Muscle layer of duodenum (tissue), 2 donors: ENCODE measurements around the gene RNF180.

Experiments used
- H3K27ac ChIP-seq: one replicate; pipeline ENCODE4 v1.7.0; 2013; ENCODE audit warnings: mild to moderate bottlenecking, low read length
- H3K27me3 ChIP-seq: one replicate; pipeline ENCODE4 v1.7.0; 2013; ENCODE audit warnings: low read depth, mild to moderate bottlenecking, control low read depth, low read length
- H3K36me3 ChIP-seq, 2 donors: one replicate each; pipeline ENCODE4 v1.7.0; 2013; ENCODE audit warnings: low read length in 2 of 2, control low read depth in 1 of 2, mild to moderate bottlenecking in 1 of 2; ENCODE audit not compliant: insufficient read depth in 2 of 2, control insufficient read depth in 1 of 2
- H3K4me1 ChIP-seq, 2 donors: one replicate each; pipeline ENCODE4 v1.7.0; 2013; ENCODE audit warnings: low read length in 2 of 2, mild to moderate bottlenecking in 2 of 2, control low read depth in 1 of 2, moderate library complexity in 1 of 2; ENCODE audit not compliant: insufficient read depth in 2 of 2, control insufficient read depth in 1 of 2
- H3K4me3 ChIP-seq, 2 donors: one replicate each; pipeline ENCODE4 v1.7.0; 2013; ENCODE audit warnings: low read length in 2 of 2, low read depth in 1 of 2, mild to moderate bottlenecking in 1 of 2
- H3K9me3 ChIP-seq, 2 donors: one replicate each; pipeline ENCODE4 v1.7.0; 2013; ENCODE audit warnings: low read length in 2 of 2, control low read depth in 1 of 2, mild to moderate bottlenecking in 1 of 2; ENCODE audit not compliant: control insufficient read depth in 1 of 2
- donor health status: healthy.

RNF180 gene

GRCh38 chr5:64183956-64184355, 18.3 kb downstream of the RNF180 start:
- no peak overlapping the region for H3K27ac ChIP-seq
- no peaks in the 10 kb centered on the region for H3K4me1 ChIP-seq
- no peak overlapping the region for H3K4me3 ChIP-seq
- H3K36me3 ChIP-seq, result no peaks in the 10 kb centered on the region
- no peaks in the 10 kb centered on the region for H3K27me3 ChIP-seq
- H3K9me3 ChIP-seq, result no peaks in the 10 kb centered on the region

GRCh38 chr5:64184832-64185231, 19.2 kb downstream of the RNF180 start:
- H3K27me3 ChIP-seq, result no peaks in the 10 kb centered on the region
- H3K4me1 ChIP-seq, result no peaks in the 10 kb centered on the region
- no peaks in the 10 kb centered on the region for H3K9me3 ChIP-seq
- H3K36me3 ChIP-seq, result no peaks in the 10 kb centered on the region
- no peak overlapping the region for H3K27ac ChIP-seq
- no peak overlapping the region for H3K4me3 ChIP-seq

- Histone ChIP-seq H3K27me3 (no peaks in the 10 kb centered on the region), H3K36me3 (no peaks in the 10 kb centered on the region), H3K9me3 (no peaks in the 10 kb centered on the region)
Observed at GRCh38 chr5:64188776-64189175, 23.1 kb downstream of the RNF180 start.

GRCh38 chr5:64190562-64191306, 25.1 kb downstream of the RNF180 start:
- Histone ChIP-seq H3K4me3 (no peak overlapping the region), H3K4me1 (peaks cover 0 to 9% of the 10 kb centered on the region in 2 donors), H3K27me3 (no peaks in the 10 kb centered on the region), H3K36me3 (no peaks in the 10 kb centered on the region), H3K9me3 (no peaks in the 10 kb centered on the region), H3K27ac (no peak overlapping the region)

More at GRCh38 chr5:64188776-64189175, 23.1 kb downstream of the RNF180 start:
- H3K27ac ChIP-seq, result no peak overlapping the region
- H3K4me3 ChIP-seq, result no peak overlapping the region
- peaks cover 0 to 9% of the 10 kb centered on the region in 2 donors for H3K4me1 ChIP-seq

GRCh38 chr5:64195981-64196380, 30.3 kb downstream of the RNF180 start:
- H3K4me3 ChIP-seq, result no peak overlapping the region
- H3K4me1 ChIP-seq, result no peaks in the 10 kb centered on the region
- H3K27ac ChIP-seq, result no peak overlapping the region
- no peaks in the 10 kb centered on the region for H3K27me3 ChIP-seq
- H3K9me3 ChIP-seq, result no peaks in the 10 kb centered on the region
- no peaks in the 10 kb centered on the region for H3K36me3 ChIP-seq

GRCh38 chr5:64199425-64199824, 33.8 kb downstream of the RNF180 start:
- no peak overlapping the region for H3K4me3 ChIP-seq
- no peaks in the 10 kb centered on the region for H3K36me3 ChIP-seq
- no peaks in the 10 kb centered on the region for H3K4me1 ChIP-seq
- no peak overlapping the region for H3K27ac ChIP-seq
- no peaks in the 10 kb centered on the region for H3K9me3 ChIP-seq
- no peaks in the 10 kb centered on the region for H3K27me3 ChIP-seq

GRCh38 chr5:64201996-64202395, 36.4 kb downstream of the RNF180 start:
- H3K27ac ChIP-seq, result no peak overlapping the region

GRCh38 chr5:64206653-64207052, 41.0 kb downstream of the RNF180 start:
- Histone ChIP-seq H3K36me3 (no peaks in the 10 kb centered on the region), H3K4me3 (no peak overlapping the region), H3K27me3 (no peaks in the 10 kb centered on the region), H3K9me3 (no peaks in the 10 kb centered on the region), H3K4me1 (peaks cover 0 to 3% of the 10 kb centered on the region in 2 donors), H3K27ac (no peak overlapping the region)

More at GRCh38 chr5:64201996-64202395, 36.4 kb downstream of the RNF180 start:
- H3K4me3 ChIP-seq, result no peak overlapping the region
- no peaks in the 10 kb centered on the region for H3K4me1 ChIP-seq
- H3K27me3 ChIP-seq, result no peaks in the 10 kb centered on the region
- H3K36me3 ChIP-seq, result no peaks in the 10 kb centered on the region
- H3K9me3 ChIP-seq, result no peaks in the 10 kb centered on the region

GRCh38 chr5:64207978-64208377, 42.3 kb downstream of the RNF180 start:
- no peaks in the 10 kb centered on the region for H3K27me3 ChIP-seq
- H3K27ac ChIP-seq, result no peak overlapping the region
- H3K36me3 ChIP-seq, result no peaks in the 10 kb centered on the region
- H3K9me3 ChIP-seq, result no peaks in the 10 kb centered on the region
- H3K4me3 ChIP-seq, result no peak overlapping the region
- H3K4me1 ChIP-seq, result peaks cover 0 to 3% of the 10 kb centered on the region in 2 donors

- Histone ChIP-seq H3K4me1 (peaks cover 0 to 3% of the 10 kb centered on the region in 2 donors), H3K36me3 (peaks cover 0 to 9% of the 10 kb centered on the region in 2 donors), H3K27ac (no peak overlapping the region), H3K4me3 (no peak overlapping the region), H3K9me3 (no peaks in the 10 kb centered on the region), H3K27me3 (no peaks in the 10 kb centered on the region)
Observed at GRCh38 chr5:64209353-64209752, 43.7 kb downstream of the RNF180 start.

- no peaks in the 10 kb centered on the region for H3K9me3 ChIP-seq
- peaks cover 0 to 3% of the 10 kb centered on the region in 2 donors for H3K4me1 ChIP-seq
- no peak overlapping the region for H3K27ac ChIP-seq
Observed at GRCh38 chr5:64210866-64211265, 45.2 kb downstream of the RNF180 start.

GRCh38 chr5:64213011-64213410, 47.4 kb downstream of the RNF180 start:
- H3K4me3 ChIP-seq, result no peak overlapping the region
- H3K36me3 ChIP-seq, result peaks cover 0 to 9% of the 10 kb centered on the region in 2 donors
- H3K27me3 ChIP-seq, result no peaks in the 10 kb centered on the region
- H3K9me3 ChIP-seq, result no peaks in the 10 kb centered on the region
- peaks cover 0 to 3% of the 10 kb centered on the region in 2 donors for H3K4me1 ChIP-seq
- no peak overlapping the region for H3K27ac ChIP-seq

More at GRCh38 chr5:64210866-64211265, 45.2 kb downstream of the RNF180 start:
- Histone ChIP-seq H3K4me3 (no peak overlapping the region), H3K36me3 (peaks cover 0 to 9% of the 10 kb centered on the region in 2 donors), H3K27me3 (no peaks in the 10 kb centered on the region)
